Uterine smooth muscle cell (primary cell): Measurements from ENCODE around the gene RPS6KC1. TPM values are rescaled to one million over a fixed set of nuclear protein-coding genes. Genes with fewer than 3 reads are reported as not detected.

Experiments
- total RNA-seq: library from RNA; depleted of rRNA; stranded (reverse); fragments of >200 nt; gene quantifications from 2 replicates; pipeline ENCODE4 v1.2.3, GENCODE V29; 2014

Gene RPS6KC1
- 36.9 and 39.5 TPM in 2 replicates for total RNA-seq

GRCh38 chr1:213051127-213051880 is at the start of gene RPS6KC1:
TSS of gene RPS6KC1 (plus strand) at chr1:213051241. CDS start at chr1:213051405, 164 bp downstream.

GRCh38 chr1:213015099-213016050 is 35.7 kb upstream of the RPS6KC1 start, which contains the start of gene ANGEL2:
TSS of gene ANGEL2 (minus strand) at chr1:213015867. CDS start at chr1:213015671, 196 bp downstream.

Other genes starting within 250 kb of the RPS6KC1 start
- not detected in 2 replicates for gene SPATA45, start 203.6 kb upstream of the RPS6KC1 start, total RNA-seq
- 13.7 and 17.4 TPM in 2 replicates for gene FLVCR1, start 193.0 kb upstream of the RPS6KC1 start, total RNA-seq
- 0.11 and 0.37 TPM in 2 replicates for gene VASH2, start 100.7 kb upstream of the RPS6KC1 start, total RNA-seq
- 56.0 and 56.7 TPM in 2 replicates for gene ANGEL2, start 35.4 kb upstream of the RPS6KC1 start, total RNA-seq